HG02571 (cell line): ENCODE measurements around the gene SERBP1.
"Not testable (repeated sequence)": the region's sequence is repeated elsewhere in the genome, so short reads cannot be mapped to it uniquely, and the experiment has no call there.

Source experiments
- ATAC-seq: cut with Tn5 transposase; IDR thresholded peaks from one replicate; pipeline ENCODE4 v1.9.1; 2021; ENCODE audit warnings: mild to moderate bottlenecking, moderate library complexity; ENCODE audit not compliant: unreplicated experiment

Gene SERBP1

GRCh38 chr1:67430358-67431155 is at the start of gene SERBP1:
Gene SERBP1, minus strand, starts transcription at chr1:67430402. Its CDS starts 102 bp downstream, at chr1:67430300.
- ATAC-seq, result peak; percentile 82

- no peak for ATAC-seq
Measured at GRCh38 chr1:67479146-67479891, 49.1 kb upstream of the SERBP1 start.

GRCh38 chr1:67476906-67477305 is 46.7 kb upstream of the SERBP1 start:
- ATAC-seq, result no peak

- ATAC-seq, result no peak
Measured at GRCh38 chr1:67476006-67476482, 45.8 kb upstream of the SERBP1 start.

GRCh38 chr1:67472056-67472455 is 41.9 kb upstream of the SERBP1 start:
- no peak for ATAC-seq

- ATAC-seq, result no peak
Measured at GRCh38 chr1:67469431-67469830, 39.2 kb upstream of the SERBP1 start.

- ATAC-seq, result no peak
Measured at GRCh38 chr1:67468066-67468718, 38.0 kb upstream of the SERBP1 start.

- no peak for ATAC-seq
Measured at GRCh38 chr1:67465375-67465774, 35.2 kb upstream of the SERBP1 start.

- ATAC-seq, result no peak
Measured at GRCh38 chr1:67464746-67465145, 34.5 kb upstream of the SERBP1 start.

- ATAC-seq, result no peak
Measured at GRCh38 chr1:67464058-67464457, 33.9 kb upstream of the SERBP1 start.

GRCh38 chr1:67463298-67463955 is 33.2 kb upstream of the SERBP1 start:
- no peak for ATAC-seq

- no peak for ATAC-seq
Measured at GRCh38 chr1:67460676-67461500, 30.7 kb upstream of the SERBP1 start.

GRCh38 chr1:67459068-67459467 is 28.9 kb upstream of the SERBP1 start:
- no peak for ATAC-seq

GRCh38 chr1:67458663-67459062 is 28.5 kb upstream of the SERBP1 start:
- no peak for ATAC-seq

GRCh38 chr1:67457247-67457646 is 27.0 kb upstream of the SERBP1 start:
- no peak for ATAC-seq

- no peak for ATAC-seq
Measured at GRCh38 chr1:67451815-67452214, 21.6 kb upstream of the SERBP1 start.

GRCh38 chr1:67451356-67451755 is 21.2 kb upstream of the SERBP1 start:
- no peak for ATAC-seq

- ATAC-seq, result no peak
Measured at GRCh38 chr1:67446893-67447292, 16.7 kb upstream of the SERBP1 start.

GRCh38 chr1:67446014-67446413 is 15.8 kb upstream of the SERBP1 start:
- ATAC-seq, result not testable (repeated sequence)

- ATAC-seq, result no peak
Measured at GRCh38 chr1:67441739-67442281, 11.6 kb upstream of the SERBP1 start.
